ENCODE results near the gene CACFD1.

The CACFD1 gene

GRCh38 chr9:133507246-133507965 is 47.6 kb downstream of the CACFD1 start:
- H3K27me3 ChIP-seq (ENCODE audit: control insufficient read depth in 2 of 2, insufficient read depth in 2 of 2, low read length in 2 of 2) = peaks cover 3 to 4% of the 10 kb centered on the region in 2 donors
- H3K36me3 ChIP-seq (ENCODE audit: control insufficient read depth in 2 of 2, insufficient read depth in 2 of 2, low read length in 2 of 2) = no peaks in the 10 kb centered on the region
- H3K4me3 ChIP-seq (ENCODE audit: low read length in 2 of 2) = no peak overlapping the region
- peaks cover 11 to 14% of the 10 kb centered on the region in 2 donors for H3K4me1 ChIP-seq (ENCODE audit: control insufficient read depth in 2 of 2, insufficient read depth in 2 of 2, low read length in 2 of 2)
- H3K9ac ChIP-seq (ENCODE audit: low read depth in 1 of 2, low read length in 2 of 2) = no peak overlapping the region
- no peak overlapping the region for H3K27ac ChIP-seq (ENCODE audit: low read depth in 2 of 2, low read length in 2 of 2)
- H3K9me3 ChIP-seq (ENCODE audit: control insufficient read depth in 2 of 2, low read length in 2 of 2) = peaks cover under 1 to 3% of the 10 kb centered on the region in 2 donors

GRCh38 chr9:133508046-133508445 is 48.3 kb downstream of the CACFD1 start:
- H3K4me1 ChIP-seq (ENCODE audit: control insufficient read depth in 2 of 2, insufficient read depth in 2 of 2, low read length in 2 of 2) = peaks cover 11 to 14% of the 10 kb centered on the region in 2 donors
- no peak overlapping the region for H3K9ac ChIP-seq (ENCODE audit: low read depth in 1 of 2, low read length in 2 of 2)
- peaks cover 3 to 4% of the 10 kb centered on the region in 2 donors for H3K27me3 ChIP-seq (ENCODE audit: control insufficient read depth in 2 of 2, insufficient read depth in 2 of 2, low read length in 2 of 2)
- no peak overlapping the region for H3K27ac ChIP-seq (ENCODE audit: low read depth in 2 of 2, low read length in 2 of 2)
- no peak overlapping the region for H3K4me3 ChIP-seq (ENCODE audit: low read length in 2 of 2)
- H3K9me3 ChIP-seq (ENCODE audit: control insufficient read depth in 2 of 2, low read length in 2 of 2) = peaks cover 0 to 3% of the 10 kb centered on the region in 2 donors
- H3K36me3 ChIP-seq (ENCODE audit: control insufficient read depth in 2 of 2, insufficient read depth in 2 of 2, low read length in 2 of 2) = no peaks in the 10 kb centered on the region

GRCh38 chr9:133509179-133510083 is 49.7 kb downstream of the CACFD1 start:
- peaks cover 3 to 4% of the 10 kb centered on the region in 2 donors for H3K27me3 ChIP-seq (ENCODE audit: control insufficient read depth in 2 of 2, insufficient read depth in 2 of 2, low read length in 2 of 2)
- peaks cover 11 to 14% of the 10 kb centered on the region in 2 donors for H3K4me1 ChIP-seq (ENCODE audit: control insufficient read depth in 2 of 2, insufficient read depth in 2 of 2, low read length in 2 of 2)
- H3K36me3 ChIP-seq (ENCODE audit: control insufficient read depth in 2 of 2, insufficient read depth in 2 of 2, low read length in 2 of 2) = no peaks in the 10 kb centered on the region
- H3K9me3 ChIP-seq (ENCODE audit: control insufficient read depth in 2 of 2, low read length in 2 of 2) = peaks cover 0 to 3% of the 10 kb centered on the region in 2 donors
- no peak overlapping the region for H3K9ac ChIP-seq (ENCODE audit: low read depth in 1 of 2, low read length in 2 of 2)
- peak overlapping the region; percentile 37 to 39 for H3K4me3 ChIP-seq (ENCODE audit: low read length in 2 of 2)
- no peak overlapping the region for H3K27ac ChIP-seq (ENCODE audit: low read depth in 2 of 2, low read length in 2 of 2)

- H3K9me3 ChIP-seq (ENCODE audit: control insufficient read depth in 2 of 2, low read length in 2 of 2) = peaks cover 0 to 3% of the 10 kb centered on the region in 2 donors
- no peak overlapping the region for H3K9ac ChIP-seq (ENCODE audit: low read depth in 1 of 2, low read length in 2 of 2)
- peaks cover 3 to 4% of the 10 kb centered on the region in 2 donors for H3K27me3 ChIP-seq (ENCODE audit: control insufficient read depth in 2 of 2, insufficient read depth in 2 of 2, low read length in 2 of 2)
- H3K4me3 ChIP-seq (ENCODE audit: low read length in 2 of 2) = no peak overlapping the region
- H3K4me1 ChIP-seq (ENCODE audit: control insufficient read depth in 2 of 2, insufficient read depth in 2 of 2, low read length in 2 of 2) = peaks cover 11 to 14% of the 10 kb centered on the region in 2 donors
- no peak overlapping the region for H3K27ac ChIP-seq (ENCODE audit: low read depth in 2 of 2, low read length in 2 of 2)
- H3K36me3 ChIP-seq (ENCODE audit: control insufficient read depth in 2 of 2, insufficient read depth in 2 of 2, low read length in 2 of 2) = no peaks in the 10 kb centered on the region
Observed at GRCh38 chr9:133510926-133511505, 51.2 kb downstream of the CACFD1 start.

GRCh38 chr9:133511607-133512006 is 51.8 kb downstream of the CACFD1 start:
- Histone ChIP-seq H3K9me3 (ENCODE audit: control insufficient read depth in 2 of 2, low read length in 2 of 2) (peaks cover 0 to 3% of the 10 kb centered on the region in 2 donors), H3K4me1 (ENCODE audit: control insufficient read depth in 2 of 2, insufficient read depth in 2 of 2, low read length in 2 of 2) (peaks cover 11 to 14% of the 10 kb centered on the region in 2 donors), H3K27ac (ENCODE audit: low read depth in 2 of 2, low read length in 2 of 2) (no peak overlapping the region), H3K9ac (ENCODE audit: low read depth in 1 of 2, low read length in 2 of 2) (no peak overlapping the region), H3K27me3 (ENCODE audit: control insufficient read depth in 2 of 2, insufficient read depth in 2 of 2, low read length in 2 of 2) (peaks cover 3 to 4% of the 10 kb centered on the region in 2 donors), H3K4me3 (ENCODE audit: low read length in 2 of 2) (no peak overlapping the region), H3K36me3 (ENCODE audit: control insufficient read depth in 2 of 2, insufficient read depth in 2 of 2, low read length in 2 of 2) (no peaks in the 10 kb centered on the region)

GRCh38 chr9:133512253-133513213 is 52.8 kb downstream of the CACFD1 start:
- H3K4me1 ChIP-seq (ENCODE audit: control insufficient read depth in 2 of 2, insufficient read depth in 2 of 2, low read length in 2 of 2) = peaks cover 11% of the 10 kb centered on the region in 2 donors

GRCh38 chr9:133513214-133514100 is 53.7 kb downstream of the CACFD1 start:
- H3K4me3 ChIP-seq (ENCODE audit: low read length in 2 of 2) = no peak overlapping the region
- no peaks in the 10 kb centered on the region for H3K27me3 ChIP-seq (ENCODE audit: control insufficient read depth in 2 of 2, insufficient read depth in 2 of 2, low read length in 2 of 2)
- no peak overlapping the region for H3K9ac ChIP-seq (ENCODE audit: low read depth in 1 of 2, low read length in 2 of 2)
- no peaks in the 10 kb centered on the region for H3K36me3 ChIP-seq (ENCODE audit: control insufficient read depth in 2 of 2, insufficient read depth in 2 of 2, low read length in 2 of 2)
- H3K4me1 ChIP-seq (ENCODE audit: control insufficient read depth in 2 of 2, insufficient read depth in 2 of 2, low read length in 2 of 2) = peaks cover 11% of the 10 kb centered on the region in 2 donors
- no peak overlapping the region for H3K27ac ChIP-seq (ENCODE audit: low read depth in 2 of 2, low read length in 2 of 2)
- H3K9me3 ChIP-seq (ENCODE audit: control insufficient read depth in 2 of 2, low read length in 2 of 2) = peaks cover 0 to 3% of the 10 kb centered on the region in 2 donors

More at GRCh38 chr9:133512253-133513213, 52.8 kb downstream of the CACFD1 start:
- Histone ChIP-seq H3K27ac (ENCODE audit: low read depth in 2 of 2, low read length in 2 of 2) (no peak overlapping the region), H3K36me3 (ENCODE audit: control insufficient read depth in 2 of 2, insufficient read depth in 2 of 2, low read length in 2 of 2) (no peaks in the 10 kb centered on the region), H3K27me3 (ENCODE audit: control insufficient read depth in 2 of 2, insufficient read depth in 2 of 2, low read length in 2 of 2) (peaks cover 3 to 4% of the 10 kb centered on the region in 2 donors), H3K9me3 (ENCODE audit: control insufficient read depth in 2 of 2, low read length in 2 of 2) (peaks cover 0 to 3% of the 10 kb centered on the region in 2 donors), H3K9ac (ENCODE audit: low read depth in 1 of 2, low read length in 2 of 2) (no peak overlapping the region), H3K4me3 (ENCODE audit: low read length in 2 of 2) (no peak overlapping the region)

GRCh38 chr9:133514460-133515239 is 54.9 kb downstream of the CACFD1 start:
- Histone ChIP-seq H3K9me3 (ENCODE audit: control insufficient read depth in 2 of 2, low read length in 2 of 2) (peaks cover 0 to 3% of the 10 kb centered on the region in 2 donors), H3K4me3 (ENCODE audit: low read length in 2 of 2) (no peak overlapping the region), H3K36me3 (ENCODE audit: control insufficient read depth in 2 of 2, insufficient read depth in 2 of 2, low read length in 2 of 2) (no peaks in the 10 kb centered on the region), H3K9ac (ENCODE audit: low read depth in 1 of 2, low read length in 2 of 2) (no peak overlapping the region), H3K27me3 (ENCODE audit: control insufficient read depth in 2 of 2, insufficient read depth in 2 of 2, low read length in 2 of 2) (no peaks in the 10 kb centered on the region), H3K4me1 (ENCODE audit: control insufficient read depth in 2 of 2, insufficient read depth in 2 of 2, low read length in 2 of 2) (peaks cover 3 to 5% of the 10 kb centered on the region in 2 donors), H3K27ac (ENCODE audit: low read depth in 2 of 2, low read length in 2 of 2) (no peak overlapping the region)

Measured in mucosa of rectum (tissue), 2 donors.